ENCODE measurements around the gene ZNF473. TPM values are rescaled to one million over a fixed set of nuclear protein-coding genes. Genes with fewer than 3 reads are reported as not detected.
"Not testable (repeated sequence)": the region's sequence is repeated elsewhere in the genome, so short reads cannot be mapped to it uniquely, and the experiment has no call there.

Gene ZNF473
- total and polyA plus RNA-seq, 2 donors (not counting 1 experiment from before 2014, with no cell fraction given), result 5.5 to 9.8 TPM

DNA sequence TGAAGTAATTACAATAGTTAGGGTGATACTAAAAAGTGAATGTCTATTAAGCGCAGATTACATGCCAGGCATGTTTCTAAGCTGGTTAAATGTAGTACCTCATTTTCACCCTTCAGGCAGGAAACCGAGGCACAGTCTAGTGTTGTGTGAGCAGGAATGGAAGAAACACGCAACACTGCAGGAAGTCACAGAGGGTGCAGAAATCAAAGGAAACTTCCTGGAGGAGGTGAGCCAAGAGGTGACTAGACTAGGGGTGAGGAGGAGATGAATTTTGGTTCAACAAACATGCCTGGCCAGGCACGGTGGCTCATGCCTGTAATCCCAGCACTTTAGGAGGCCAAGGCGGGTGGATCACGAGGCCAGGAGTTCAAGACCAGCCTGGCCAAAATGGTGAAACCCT lies 41.8 kb downstream of the ZNF473 start:
- no peaks in the 10 kb centered on the region for H3K9me3 ChIP-seq (ENCODE audit: control extremely low read depth in 1 of 3, control insufficient read depth in 2 of 3, insufficient read depth in 1 of 3, low read length in 2 of 3)
- no peak for TF ChIP-seq EZH2 (IDR thresholded peaks at IDR 0.05; ENCODE audit: borderline replicate concordance, insufficient read depth, low read depth, low read length, poor library complexity, severe bottlenecking)
- TF ChIP-seq, protein P1, sequence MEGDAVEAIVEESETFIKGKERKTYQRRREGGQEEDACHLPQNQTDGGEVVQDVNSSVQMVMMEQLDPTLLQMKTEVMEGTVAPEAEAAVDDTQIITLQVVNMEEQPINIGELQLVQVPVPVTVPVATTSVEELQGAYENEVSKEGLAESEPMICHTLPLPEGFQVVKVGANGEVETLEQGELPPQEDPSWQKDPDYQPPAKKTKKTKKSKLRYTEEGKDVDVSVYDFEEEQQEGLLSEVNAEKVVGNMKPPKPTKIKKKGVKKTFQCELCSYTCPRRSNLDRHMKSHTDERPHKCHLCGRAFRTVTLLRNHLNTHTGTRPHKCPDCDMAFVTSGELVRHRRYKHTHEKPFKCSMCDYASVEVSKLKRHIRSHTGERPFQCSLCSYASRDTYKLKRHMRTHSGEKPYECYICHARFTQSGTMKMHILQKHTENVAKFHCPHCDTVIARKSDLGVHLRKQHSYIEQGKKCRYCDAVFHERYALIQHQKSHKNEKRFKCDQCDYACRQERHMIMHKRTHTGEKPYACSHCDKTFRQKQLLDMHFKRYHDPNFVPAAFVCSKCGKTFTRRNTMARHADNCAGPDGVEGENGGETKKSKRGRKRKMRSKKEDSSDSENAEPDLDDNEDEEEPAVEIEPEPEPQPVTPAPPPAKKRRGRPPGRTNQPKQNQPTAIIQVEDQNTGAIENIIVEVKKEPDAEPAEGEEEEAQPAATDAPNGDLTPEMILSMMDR (IDR thresholded peaks at IDR 0.05), result no peak
- H3K4me2 ChIP-seq (replicated peaks; ENCODE audit: low read depth, low read length, poor library complexity, severe bottlenecking), result no peak overlapping the region
- H3K79me2 ChIP-seq (ENCODE audit: control insufficient read depth, insufficient read depth, low read length), result no peaks in the 10 kb centered on the region
- H4K20me1 ChIP-seq (ENCODE audit: control insufficient read depth, insufficient read depth, low read length, poor library complexity, severe bottlenecking), result no peaks in the 10 kb centered on the region
- H3K27ac ChIP-seq (ENCODE audit: low read length in 2 of 2), result no peak overlapping the region
- intact Hi-C loops (cut with micrococcal nuclease), result no loop called here
- ChIA-PET CTCF (no interaction called here), POLR2A (no interaction called here)
- DNase-seq (no peak), ATAC-seq (ENCODE audit: low read depth) (no peak)
- H3K27ac Mint-ChIP-seq, result no peak overlapping the region
- no peak overlapping the region for H3K4me3 ChIP-seq (ENCODE audit: control extremely low read depth in 1 of 5, extremely low read depth in 1 of 5, insufficient read depth in 1 of 5, low read depth in 2 of 5, low read length in 4 of 5)
- H3K4me1 Mint-ChIP-seq, result no peaks in the 10 kb centered on the region
- H3K36me3 ChIP-seq (replicated peaks in 1 of 2; ENCODE audit: control extremely low read depth in 1 of 2, control insufficient read depth in 1 of 2, extremely low read depth in 1 of 2, insufficient read depth in 2 of 2, low read length in 1 of 2), result no peaks in the 10 kb centered on the region
- no peaks in the 10 kb centered on the region for H3K4me1 ChIP-seq (ENCODE audit: control insufficient read depth in 2 of 2, insufficient read depth in 2 of 2, low read length in 2 of 2)
- H3K27me3 Mint-ChIP-seq, result peaks cover 17% of the 10 kb centered on the region
- H3K9me3 Mint-ChIP-seq (ENCODE audit: insufficient read depth), result no peaks in the 10 kb centered on the region
- no peak overlapping the region for H3K4me3 Mint-ChIP-seq
- no peak overlapping the region for H2AFZ ChIP-seq (ENCODE audit: insufficient read depth, low read depth, low read length, poor library complexity, severe bottlenecking)
- WGBS (ENCODE audit: insufficient coverage), result 84% methylated on average over 3 of the region's 6 CpGs
- H3K27me3 ChIP-seq (replicated peaks in 1 of 4; ENCODE audit: control extremely low read depth in 1 of 4, control insufficient read depth in 3 of 4, insufficient read depth in 4 of 4, low read length in 3 of 4), result no peaks in the 10 kb centered on the region
- no peak overlapping the region for H3K9ac ChIP-seq (ENCODE audit: low read length)

DNA sequence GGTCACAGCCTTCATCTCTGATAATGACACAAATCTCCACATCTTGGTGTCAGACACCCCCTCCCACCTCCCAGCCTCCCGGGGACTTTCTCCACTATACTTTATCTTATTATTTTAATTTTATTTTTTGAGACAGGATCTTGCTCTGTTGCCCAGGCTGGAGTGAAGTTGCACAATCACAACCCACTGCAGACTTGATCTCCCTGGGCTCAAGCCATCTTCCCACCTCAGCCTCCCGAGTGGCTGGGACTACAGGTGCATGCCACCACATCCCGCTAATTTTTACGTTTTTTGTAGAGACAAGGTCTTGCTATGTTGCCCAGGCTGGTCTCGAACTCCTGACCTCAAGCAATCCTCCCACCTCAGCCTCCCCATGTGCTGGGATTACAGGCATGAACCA lies 42.6 kb downstream of the ZNF473 start:
- H3K27me3 ChIP-seq (replicated peaks in 1 of 4; ENCODE audit: control extremely low read depth in 1 of 4, control insufficient read depth in 3 of 4, insufficient read depth in 4 of 4, low read length in 3 of 4); H3K9ac ChIP-seq (ENCODE audit: low read length); H3K4me1 Mint-ChIP-seq; H3K9me3 ChIP-seq (ENCODE audit: control extremely low read depth in 1 of 3, control insufficient read depth in 2 of 3, insufficient read depth in 1 of 3, low read length in 2 of 3); H3K27ac ChIP-seq (ENCODE audit: low read length in 2 of 2); H3K4me1 ChIP-seq (ENCODE audit: control insufficient read depth in 2 of 2, insufficient read depth in 2 of 2, low read length in 2 of 2); CTCF ChIA-PET; H3K4me3 ChIP-seq (ENCODE audit: control extremely low read depth in 1 of 5, extremely low read depth in 1 of 5, insufficient read depth in 1 of 5, low read depth in 2 of 5, low read length in 4 of 5); DNase-seq; H3K36me3 ChIP-seq (replicated peaks in 1 of 2; ENCODE audit: control extremely low read depth in 1 of 2, control insufficient read depth in 1 of 2, extremely low read depth in 1 of 2, insufficient read depth in 2 of 2, low read length in 1 of 2); H3K79me2 ChIP-seq (ENCODE audit: control insufficient read depth, insufficient read depth, low read length); H3K27ac Mint-ChIP-seq; ATAC-seq (ENCODE audit: low read depth); POLR2A ChIA-PET; H3K9me3 Mint-ChIP-seq (ENCODE audit: insufficient read depth); H3K4me2 ChIP-seq (replicated peaks; ENCODE audit: low read depth, low read length, poor library complexity, severe bottlenecking); H4K20me1 ChIP-seq (ENCODE audit: control insufficient read depth, insufficient read depth, low read length, poor library complexity, severe bottlenecking); H3K4me3 Mint-ChIP-seq; H2AFZ ChIP-seq (ENCODE audit: insufficient read depth, low read depth, low read length, poor library complexity, severe bottlenecking); intact Hi-C loops (cut with micrococcal nuclease): not testable (repeated sequence)
- H3K27me3 Mint-ChIP-seq, result peaks cover 16% of the 10 kb centered on the region
- 87% methylated on average over 4 of the region's 5 CpGs for WGBS (ENCODE audit: insufficient coverage)

DNA sequence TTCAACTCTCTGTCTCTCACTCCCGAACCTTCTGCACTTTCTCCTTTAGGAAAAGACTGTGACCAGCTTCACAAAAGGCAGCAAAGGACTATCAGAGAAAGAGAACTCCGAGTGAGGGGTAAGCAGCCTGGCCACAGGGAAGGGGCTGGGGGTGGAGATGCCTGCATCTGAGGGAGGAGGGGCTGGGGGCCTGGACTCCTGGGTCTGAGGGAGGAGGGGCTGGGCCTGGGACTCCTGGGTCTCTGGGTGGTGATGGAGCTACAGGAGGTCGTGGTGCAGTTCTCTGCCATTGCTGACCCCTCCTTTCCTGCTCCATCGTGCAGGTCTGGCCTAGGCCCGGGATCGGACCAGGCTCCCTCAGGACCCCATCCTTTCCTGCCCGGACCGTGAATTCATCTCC lies 49.3 kb downstream of the ZNF473 start:
- H3K4me3 Mint-ChIP-seq; H3K9me3 ChIP-seq (ENCODE audit: control extremely low read depth in 1 of 3, control insufficient read depth in 2 of 3, insufficient read depth in 1 of 3, low read length in 2 of 3); H4K20me1 ChIP-seq (ENCODE audit: control insufficient read depth, insufficient read depth, low read length, poor library complexity, severe bottlenecking); H3K9ac ChIP-seq (ENCODE audit: low read length); ATAC-seq (ENCODE audit: low read depth); H3K4me1 ChIP-seq (ENCODE audit: control insufficient read depth in 2 of 2, insufficient read depth in 2 of 2, low read length in 2 of 2); H2AFZ ChIP-seq (ENCODE audit: insufficient read depth, low read depth, low read length, poor library complexity, severe bottlenecking); H3K79me2 ChIP-seq (ENCODE audit: control insufficient read depth, insufficient read depth, low read length); DNase-seq; H3K36me3 ChIP-seq (replicated peaks in 1 of 2; ENCODE audit: control extremely low read depth in 1 of 2, control insufficient read depth in 1 of 2, extremely low read depth in 1 of 2, insufficient read depth in 2 of 2, low read length in 1 of 2); H3K27ac Mint-ChIP-seq; CTCF ChIA-PET; H3K9me3 Mint-ChIP-seq (ENCODE audit: insufficient read depth); H3K27me3 ChIP-seq (replicated peaks in 1 of 4; ENCODE audit: control extremely low read depth in 1 of 4, control insufficient read depth in 3 of 4, insufficient read depth in 4 of 4, low read length in 3 of 4); H3K4me3 ChIP-seq (ENCODE audit: control extremely low read depth in 1 of 5, extremely low read depth in 1 of 5, insufficient read depth in 1 of 5, low read depth in 2 of 5, low read length in 4 of 5); H3K4me2 ChIP-seq (replicated peaks; ENCODE audit: low read depth, low read length, poor library complexity, severe bottlenecking); intact Hi-C loops (cut with micrococcal nuclease); H3K27me3 Mint-ChIP-seq; POLR2A ChIA-PET; H3K27ac ChIP-seq (ENCODE audit: low read length in 2 of 2); H3K4me1 Mint-ChIP-seq: not testable (repeated sequence)
- no CpG with 5 or more reads among the region's 8 CpGs for WGBS (ENCODE audit: insufficient coverage)

Measured in B cell (primary cell).